ENCODE results near the gene IFITM10. TPM values are rescaled to one million over a fixed set of nuclear protein-coding genes. Genes with fewer than 3 reads are reported as not detected.

Gene IFITM10
- total RNA-seq, 1 experiment from 2014 or later: 0.59 TPM

DNA sequence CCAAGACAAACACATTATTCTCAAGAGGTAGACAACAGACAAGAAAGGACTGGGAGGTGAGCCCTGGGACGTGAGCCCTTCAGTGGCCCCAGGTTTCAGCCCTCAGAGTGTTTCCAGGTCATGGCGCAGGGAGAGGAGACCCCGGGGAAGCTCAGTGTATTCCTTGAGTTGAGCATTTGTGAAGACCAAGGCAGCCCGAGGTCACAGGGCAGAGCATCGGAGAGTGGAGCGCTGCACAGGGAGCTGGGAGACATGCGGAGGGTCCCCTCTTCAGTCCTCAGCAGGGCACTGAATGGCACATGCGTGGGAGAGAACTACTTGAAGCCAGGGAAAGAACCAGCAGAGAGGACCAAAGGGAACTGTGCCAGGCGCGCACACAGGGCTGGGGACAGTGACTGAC lies 41.7 kb downstream of the IFITM10 start:
- H3K18ac ChIP-seq (ENCODE audit: insufficient read length, low read depth, low read length): no peak overlapping the region
- H3K23ac ChIP-seq (ENCODE audit: insufficient read length, low read depth, low read length): no peak overlapping the region
- H4K20me1 ChIP-seq (ENCODE audit: control insufficient read depth, insufficient read depth, insufficient read length): no peaks in the 10 kb centered on the region
- WGBS (ENCODE audit: extremely low coverage, insufficient read length, low lambda C conversion rate): no CpG with 5 or more reads among the region's 10 CpGs
- H3K79me2 ChIP-seq (ENCODE audit: insufficient read depth, low read length): no peaks in the 10 kb centered on the region
- no peak overlapping the region for H4K8ac ChIP-seq (replicated peaks; ENCODE audit: insufficient read length, low read depth, low read length)
- no peak overlapping the region for H3K4ac ChIP-seq (ENCODE audit: low read depth, low read length)
- H4K91ac ChIP-seq (ENCODE audit: insufficient read length, low read depth, low read length): no peak overlapping the region
- H2BK15ac ChIP-seq (ENCODE audit: low read depth, low read length): no peak overlapping the region
- no peak overlapping the region for H3T11ph ChIP-seq (ENCODE audit: low read length)
- H2BK20ac ChIP-seq (ENCODE audit: low read depth, low read length, poor library complexity, severe bottlenecking): no peak overlapping the region
- H3K14ac ChIP-seq (ENCODE audit: insufficient read depth, low read length): no peak overlapping the region
- TF ChIP-seq, protein P1, sequence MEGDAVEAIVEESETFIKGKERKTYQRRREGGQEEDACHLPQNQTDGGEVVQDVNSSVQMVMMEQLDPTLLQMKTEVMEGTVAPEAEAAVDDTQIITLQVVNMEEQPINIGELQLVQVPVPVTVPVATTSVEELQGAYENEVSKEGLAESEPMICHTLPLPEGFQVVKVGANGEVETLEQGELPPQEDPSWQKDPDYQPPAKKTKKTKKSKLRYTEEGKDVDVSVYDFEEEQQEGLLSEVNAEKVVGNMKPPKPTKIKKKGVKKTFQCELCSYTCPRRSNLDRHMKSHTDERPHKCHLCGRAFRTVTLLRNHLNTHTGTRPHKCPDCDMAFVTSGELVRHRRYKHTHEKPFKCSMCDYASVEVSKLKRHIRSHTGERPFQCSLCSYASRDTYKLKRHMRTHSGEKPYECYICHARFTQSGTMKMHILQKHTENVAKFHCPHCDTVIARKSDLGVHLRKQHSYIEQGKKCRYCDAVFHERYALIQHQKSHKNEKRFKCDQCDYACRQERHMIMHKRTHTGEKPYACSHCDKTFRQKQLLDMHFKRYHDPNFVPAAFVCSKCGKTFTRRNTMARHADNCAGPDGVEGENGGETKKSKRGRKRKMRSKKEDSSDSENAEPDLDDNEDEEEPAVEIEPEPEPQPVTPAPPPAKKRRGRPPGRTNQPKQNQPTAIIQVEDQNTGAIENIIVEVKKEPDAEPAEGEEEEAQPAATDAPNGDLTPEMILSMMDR (conservative IDR thresholded peaks at IDR 0.05): no peak
- peaks cover 77% of the 10 kb centered on the region for H3K27me3 Mint-ChIP-seq (ENCODE audit: low read depth)
- no peak overlapping the region for H3K9ac ChIP-seq (ENCODE audit: extremely low read depth, insufficient read length, low read length)
- H3K79me1 ChIP-seq (ENCODE audit: insufficient read depth, low read depth, low read length, poor library complexity, severe bottlenecking): no peaks in the 10 kb centered on the region
- no peak overlapping the region for H3K27ac Mint-ChIP-seq
- H3K27me3 ChIP-seq (ENCODE audit: insufficient read depth, low read length): no peaks in the 10 kb centered on the region; the same call in 1 of the 2 replicates
- H2BK5ac ChIP-seq (ENCODE audit: insufficient read length, low read length): no peak overlapping the region
- H3K4me1 Mint-ChIP-seq: no peaks in the 10 kb centered on the region
- no peak overlapping the region for H2AFZ ChIP-seq (ENCODE audit: low read length)
- no peak overlapping the region for H2AK5ac ChIP-seq (ENCODE audit: insufficient read length, low read length)
- H3K4me2 ChIP-seq (ENCODE audit: insufficient read depth, insufficient read length, low read length): no peak overlapping the region
- peaks cover 0 to 4% (median 1%) of the 10 kb centered on the region in 3 experiments; a peak in 3 of 7 replicates for H3K36me3 Mint-ChIP-seq (ENCODE audit: insufficient read depth in 1 of 3, low read depth in 3 of 3)
- H3K4me1 ChIP-seq (ENCODE audit: insufficient read depth, low read length): no peaks in the 10 kb centered on the region
- H2BK120ac ChIP-seq (ENCODE audit: low read depth, low read length, poor library complexity, severe bottlenecking): no peak overlapping the region
- H3K23me2 ChIP-seq (ENCODE audit: insufficient read length, low read depth, low read length, poor library complexity, severe bottlenecking): no peaks in the 10 kb centered on the region
- H3K9me3 Mint-ChIP-seq: peaks cover 6 to 7% of the 10 kb centered on the region in 2 experiments; a peak in 4 of 5 replicates
- H4K5ac ChIP-seq (ENCODE audit: insufficient read length, low read depth, low read length): no peak overlapping the region
- no peak overlapping the region for H3K4me3 Mint-ChIP-seq
- no peak overlapping the region for H3K27ac ChIP-seq (ENCODE audit: insufficient read length, low read depth, low read length)
- H3K56ac ChIP-seq (ENCODE audit: insufficient read length, low read depth, low read length): no peak overlapping the region
- H3K9me3 ChIP-seq (ENCODE audit: control insufficient read depth, low read depth, low read length): no peaks in the 10 kb centered on the region
- DNase-seq: no peak
- H2BK12ac ChIP-seq (ENCODE audit: insufficient read length, low read depth, low read length): no peak overlapping the region

Measured in H9 (cell line).